Stimulated activated CD4-positive, alpha-beta T cell treated with anti-CD3 and anti-CD28 coated beads, Interleukin-4, amount 100 ng/mL, for 48 hours (primary cell): Measurements from ENCODE around the gene CHRM5.

Experiments used
- DNase-seq, 2 donors: peaks; one replicate each; pipeline ENCODE4 v3.0.0-alpha.2; 2020; ENCODE audit warnings: low read depth in 2 of 2

CHRM5 gene

GRCh38 chr15:34085746-34086145 lies 117.4 kb downstream of the CHRM5 start:
- no peak for DNase-seq

- no peak for DNase-seq
Measured at GRCh38 chr15:34099914-34100313, 131.6 kb downstream of the CHRM5 start.

GRCh38 chr15:34101366-34102174 lies 133.3 kb downstream of the CHRM5 start, which contains the start of the genes EMC7 and PGBD4:
TSS of gene EMC7 (minus strand) at chr15:34101862. CDS start at chr15:34101839, 23 bp downstream.
TSS of gene PGBD4 (plus strand) at chr15:34102083. CDS start at chr15:34102532, 449 bp downstream.
- peak; percentile 97 to 99 for DNase-seq

- no peak for DNase-seq
Measured at GRCh38 chr15:34102175-34102925, 134.1 kb downstream of the CHRM5 start.

GRCh38 chr15:34106423-34106822 lies 138.1 kb downstream of the CHRM5 start:
- no peak for DNase-seq

GRCh38 chr15:34107315-34107714 lies 139.0 kb downstream of the CHRM5 start:
- no peak for DNase-seq

GRCh38 chr15:34109797-34110663 lies 141.7 kb downstream of the CHRM5 start:
- DNase-seq, result no peak

- no peak for DNase-seq
Measured at GRCh38 chr15:34111488-34111887, 143.2 kb downstream of the CHRM5 start.

GRCh38 chr15:34114215-34114614 lies 145.9 kb downstream of the CHRM5 start:
- no peak for DNase-seq

- DNase-seq, result no peak
Measured at GRCh38 chr15:34114739-34115138, 146.4 kb downstream of the CHRM5 start.

GRCh38 chr15:34116620-34117019 lies 148.3 kb downstream of the CHRM5 start:
- no peak for DNase-seq
